HG02763 (cell line): Measurements from ENCODE around the gene CMIP.

Experiments used
- ATAC-seq: cut with Tn5 transposase; IDR thresholded peaks from one replicate; pipeline ENCODE4 v1.9.1; 2021; ENCODE audit warnings: mild to moderate bottlenecking, moderate library complexity; ENCODE audit not compliant: unreplicated experiment

The CMIP gene

GRCh38 chr16:81458827-81459598 lies 14.4 kb downstream of the CMIP start:
- ATAC-seq: no peak

- ATAC-seq: no peak
These were observed 15.5 kb downstream of the CMIP start for GRCh38 chr16:81460075-81460474.

DNA sequence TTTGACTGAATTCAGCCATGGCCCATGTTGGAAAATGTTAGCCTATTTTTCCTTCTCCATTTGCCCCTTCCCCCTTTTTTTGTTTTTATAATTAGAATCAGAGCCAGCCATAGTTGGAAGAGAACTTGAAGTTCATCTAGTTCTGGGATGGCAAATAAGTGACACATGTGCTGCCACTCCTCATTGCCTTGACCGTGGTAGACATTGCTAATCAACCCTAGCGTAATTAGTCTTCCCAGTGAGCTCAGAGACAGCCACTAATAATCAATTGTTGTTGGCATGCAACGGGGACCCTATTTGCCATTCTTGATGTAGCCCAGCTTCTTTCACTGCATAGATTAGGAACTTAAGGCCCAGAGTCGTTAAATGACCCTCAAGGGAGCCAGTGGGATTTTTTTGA lies 16.6 kb downstream of the CMIP start:
- no peak for ATAC-seq

DNA sequence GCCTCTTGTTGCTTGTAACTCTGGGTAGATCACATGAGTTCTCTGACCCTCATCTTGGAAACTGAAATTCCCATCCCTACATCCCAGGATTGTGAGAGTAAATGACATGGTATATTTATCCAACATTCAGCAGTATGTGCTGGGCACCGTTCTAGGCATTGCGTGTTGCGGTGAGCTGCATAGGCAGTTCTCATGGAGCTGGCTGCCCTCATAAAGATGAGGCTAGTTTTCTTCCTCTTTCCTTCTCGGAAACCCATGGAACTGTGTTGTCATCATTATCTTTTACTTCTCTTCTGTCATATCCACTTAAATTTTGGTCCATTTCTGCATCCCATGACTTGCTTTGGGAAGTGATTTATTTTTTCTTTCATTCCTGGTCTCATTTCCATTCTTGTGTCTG lies 17.2 kb downstream of the CMIP start:
- ATAC-seq: no peak

- ATAC-seq: no peak
These were observed 18.1 kb downstream of the CMIP start for GRCh38 chr16:81462683-81463082.

GRCh38 chr16:81463296-81463890 lies 18.8 kb downstream of the CMIP start:
- ATAC-seq: no peak

DNA sequence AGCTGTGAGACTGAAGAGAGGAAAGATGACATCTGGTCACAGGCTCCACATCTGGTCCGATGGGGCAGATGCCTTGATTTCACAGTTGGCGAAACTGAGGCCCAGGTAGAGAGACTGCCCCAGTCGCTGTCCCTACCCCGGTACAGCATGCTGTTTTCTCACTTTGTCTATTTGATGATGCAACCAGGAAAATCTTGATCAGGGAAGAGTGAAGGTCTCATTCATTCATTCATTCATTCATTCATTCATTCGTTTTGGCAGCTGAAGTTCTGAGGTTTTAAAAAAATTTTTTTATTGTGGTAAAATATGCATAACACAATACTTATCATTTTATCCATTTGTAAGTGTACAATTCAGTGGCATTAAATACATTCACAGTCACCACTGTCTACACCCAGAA lies 19.7 kb downstream of the CMIP start:
- ATAC-seq: no peak

GRCh38 chr16:81465375-81465943 lies 20.9 kb downstream of the CMIP start:
- ATAC-seq: no peak

DNA sequence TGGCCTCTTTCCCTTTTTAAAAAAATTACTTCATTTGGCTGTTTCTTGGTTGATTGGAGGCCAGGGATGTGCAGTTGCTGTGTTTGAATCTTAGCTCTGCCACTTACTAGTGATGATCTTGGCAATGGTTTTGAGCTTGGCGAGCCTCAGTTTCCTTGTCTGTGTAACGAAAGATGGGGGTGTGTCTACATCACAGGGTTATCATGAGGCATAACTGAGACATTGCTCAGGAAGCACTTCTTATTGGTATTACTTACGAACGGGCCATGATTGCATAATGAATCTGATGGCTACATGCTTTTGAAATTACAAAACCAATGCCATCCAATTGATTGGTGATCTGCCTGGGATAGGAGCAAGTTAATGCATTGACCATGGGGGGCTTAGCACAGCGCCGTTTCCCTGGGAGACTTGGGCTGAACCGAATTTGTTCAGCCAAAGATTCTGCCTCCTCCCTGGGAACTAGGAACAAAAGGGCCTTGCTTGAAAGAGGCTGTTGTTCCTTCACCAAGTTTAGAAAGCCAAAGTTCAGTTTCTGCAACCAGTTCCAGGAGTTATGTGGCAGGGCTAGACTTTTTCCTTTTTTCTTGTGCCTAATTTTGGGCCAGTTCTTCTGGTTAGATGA lies 21.9 kb downstream of the CMIP start:
- no peak for ATAC-seq

GRCh38 chr16:81467072-81467471 lies 22.5 kb downstream of the CMIP start:
- no peak for ATAC-seq

- ATAC-seq: no peak
These were observed 23.2 kb downstream of the CMIP start for GRCh38 chr16:81467815-81468214.

DNA sequence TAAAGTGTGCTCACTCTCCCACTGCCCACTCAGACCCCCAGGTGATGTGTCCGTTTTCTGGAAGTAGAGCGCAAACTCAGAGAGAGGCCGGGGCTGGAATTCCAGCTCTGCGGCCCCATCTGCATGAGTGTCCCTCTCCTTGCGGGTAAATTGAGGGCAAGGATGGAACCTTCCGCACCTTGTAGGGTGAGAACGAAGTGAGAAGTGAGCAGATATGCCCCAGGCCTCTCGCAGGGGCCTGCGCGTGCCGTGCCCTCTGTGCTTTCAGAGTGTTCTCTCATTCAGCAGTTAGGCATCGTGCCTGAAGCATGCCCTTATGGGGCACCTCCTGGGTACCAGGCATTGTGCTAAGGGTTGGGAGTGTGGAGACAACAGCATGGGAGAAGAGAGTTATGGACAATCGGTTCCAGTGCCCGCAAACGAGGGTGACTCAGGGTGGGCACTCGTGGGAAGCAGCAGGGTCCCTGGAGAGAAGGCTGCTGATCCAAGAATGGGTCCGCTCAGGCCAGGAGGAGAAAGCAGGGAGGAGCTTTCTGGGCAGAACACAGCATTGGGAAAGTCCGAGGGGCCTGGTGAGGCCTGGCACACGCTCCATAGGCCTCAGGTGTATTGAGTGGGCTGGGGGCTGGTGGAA lies 23.8 kb downstream of the CMIP start:
- no peak for ATAC-seq

DNA sequence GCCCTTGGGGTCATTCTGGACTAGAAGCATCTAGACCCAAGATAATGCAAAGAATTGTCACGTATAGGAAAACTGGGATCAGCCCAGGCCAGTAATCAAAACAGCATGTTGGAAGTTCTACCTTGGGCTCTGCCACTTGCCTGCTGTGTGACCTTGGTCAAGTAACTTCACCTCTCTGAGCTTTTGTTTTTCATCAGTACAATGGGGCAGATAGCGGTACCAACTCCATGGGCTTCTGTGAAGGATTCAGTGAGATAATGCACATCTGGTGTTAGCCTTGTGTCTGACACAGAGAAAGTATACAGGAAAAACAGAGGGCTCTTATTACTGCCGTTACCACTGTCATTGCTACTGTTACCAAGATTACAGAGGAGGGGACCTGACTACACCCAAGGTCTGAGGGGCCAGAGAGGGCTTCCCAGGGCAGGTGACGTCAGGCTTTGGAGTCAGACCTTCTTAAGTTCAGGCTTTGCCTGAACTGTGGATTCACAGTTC lies 24.6 kb downstream of the CMIP start:
- ATAC-seq: no peak

DNA sequence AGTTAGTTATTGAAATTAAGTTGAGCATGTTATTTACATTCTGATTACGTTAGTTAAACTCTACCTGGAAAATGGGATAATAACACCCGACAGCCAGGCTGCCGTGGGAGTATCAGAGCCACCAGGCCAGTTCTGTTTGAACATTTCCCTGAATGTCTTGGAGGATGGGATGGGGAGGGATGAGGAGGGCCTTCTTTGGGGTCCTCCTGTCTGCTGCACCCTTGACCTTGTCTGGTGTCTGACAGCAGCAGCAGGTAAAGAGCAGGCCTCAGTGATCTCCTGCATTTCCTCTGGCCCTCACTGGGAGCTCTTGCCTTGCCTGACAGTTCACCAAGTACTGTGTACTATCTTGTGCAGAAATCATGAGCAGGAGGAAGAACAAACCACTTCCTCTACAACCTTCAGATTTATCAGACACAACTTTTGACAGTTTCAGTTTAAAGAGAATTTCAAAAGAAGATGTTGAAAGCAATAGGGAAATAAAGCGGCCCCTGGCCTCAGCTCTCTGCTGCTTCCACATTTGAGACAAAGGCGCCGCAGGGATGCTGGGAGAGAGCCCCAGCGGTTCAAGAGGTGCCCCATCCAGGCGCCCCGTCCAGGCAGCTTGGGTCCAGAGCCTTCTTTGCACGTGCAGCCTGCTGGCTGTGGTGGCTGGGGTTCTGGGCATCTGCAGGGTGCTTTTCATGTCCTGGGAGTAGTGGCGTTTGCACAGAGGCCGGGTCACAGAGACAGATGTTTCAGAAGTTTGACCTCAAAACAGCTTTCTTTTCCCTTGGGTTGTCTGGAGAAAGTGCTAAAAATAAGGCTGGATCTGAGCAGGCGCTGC lies 25.3 kb downstream of the CMIP start:
- ATAC-seq: peak; percentile 76

DNA sequence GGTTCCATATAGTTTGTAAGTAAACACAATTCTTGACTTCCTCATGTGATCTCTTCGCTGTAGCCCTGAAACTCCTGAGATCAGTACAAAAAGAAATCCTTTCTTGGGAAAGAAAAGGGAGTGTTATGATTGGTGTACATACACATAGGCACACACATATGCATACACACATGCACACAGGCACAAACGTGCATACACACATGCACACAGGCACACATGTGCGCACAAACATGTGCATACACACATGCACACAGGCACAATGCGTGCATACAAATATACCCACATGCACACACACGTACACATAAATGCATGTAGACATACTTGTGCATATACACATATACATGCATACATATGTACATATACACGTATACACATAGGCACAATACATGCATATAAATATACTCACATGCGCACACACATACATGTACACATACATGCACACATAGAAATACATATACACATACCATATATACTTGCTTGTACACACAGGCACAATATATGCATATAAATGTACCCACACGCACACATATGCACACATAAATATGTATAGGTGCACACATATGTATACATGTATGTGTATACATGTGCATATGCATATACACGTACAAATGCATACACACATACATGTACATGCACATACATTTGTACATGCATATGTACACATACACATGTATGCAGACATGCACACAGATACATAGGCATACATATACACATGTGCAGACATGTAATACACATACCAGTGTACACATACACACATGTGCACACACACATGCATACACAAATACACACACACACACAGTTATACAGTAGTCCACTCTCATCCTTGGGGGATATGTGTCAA lies 26.4 kb downstream of the CMIP start:
- ATAC-seq: no peak

GRCh38 chr16:81471882-81472281 lies 27.3 kb downstream of the CMIP start:
- no peak for ATAC-seq

- no peak for ATAC-seq
These were observed 27.8 kb downstream of the CMIP start for GRCh38 chr16:81472391-81472790.

- no peak for ATAC-seq
These were observed 28.5 kb downstream of the CMIP start for GRCh38 chr16:81473066-81473488.

GRCh38 chr16:81473558-81473957 lies 28.9 kb downstream of the CMIP start:
- no peak for ATAC-seq
